HUES48 (cell line): ENCODE data around the gene EXOC4.

ENCODE experiments used
- H3K27ac ChIP-seq: one replicate; pipeline ENCODE4 v1.7.0; 2013; ENCODE audit warnings: low read depth, low read length, inconsistent platforms
- H3K27me3 ChIP-seq: 2 replicates; pipeline ENCODE4 v1.6.1; 2013; ENCODE audit warnings: mild to moderate bottlenecking, low read length; ENCODE audit not compliant: control insufficient read depth, insufficient read depth
- H3K36me3 ChIP-seq: 2 replicates; pipeline ENCODE4 v1.6.1; 2013; ENCODE audit warnings: low read length; ENCODE audit not compliant: control insufficient read depth, insufficient read depth
- H3K4me1 ChIP-seq: 2 replicates; pipeline ENCODE4 v1.6.1; 2013; ENCODE audit warnings: mild to moderate bottlenecking, low read length; ENCODE audit not compliant: control insufficient read depth, insufficient read depth
- H3K4me3 ChIP-seq: 2 replicates; pipeline ENCODE4 v1.5.1; 2013; ENCODE audit warnings: mild to moderate bottlenecking, low read depth, low read length
- H3K9ac ChIP-seq: 2 replicates; pipeline ENCODE4 v1.6.1; 2013; ENCODE audit warnings: mild to moderate bottlenecking, low read depth, low read length, moderate library complexity
- H3K9me3 ChIP-seq: 2 replicates; pipeline ENCODE4 v1.6.1; 2013; ENCODE audit warnings: low read length; ENCODE audit not compliant: control insufficient read depth, insufficient read depth

Gene EXOC4

GRCh38 chr7:133668296-133669060, 415.6 kb downstream of the EXOC4 start:
- H3K4me1 ChIP-seq, result peaks cover 7% of the 10 kb centered on the region; the same call in 1 of the 2 replicates
- no peaks in the 10 kb centered on the region for H3K9me3 ChIP-seq
- no peaks in the 10 kb centered on the region for H3K27me3 ChIP-seq
- no peak overlapping the region for H3K27ac ChIP-seq
- H3K36me3 ChIP-seq, result no peaks in the 10 kb centered on the region
- no peak overlapping the region for H3K4me3 ChIP-seq
- H3K9ac ChIP-seq, result no peak overlapping the region

DNA sequence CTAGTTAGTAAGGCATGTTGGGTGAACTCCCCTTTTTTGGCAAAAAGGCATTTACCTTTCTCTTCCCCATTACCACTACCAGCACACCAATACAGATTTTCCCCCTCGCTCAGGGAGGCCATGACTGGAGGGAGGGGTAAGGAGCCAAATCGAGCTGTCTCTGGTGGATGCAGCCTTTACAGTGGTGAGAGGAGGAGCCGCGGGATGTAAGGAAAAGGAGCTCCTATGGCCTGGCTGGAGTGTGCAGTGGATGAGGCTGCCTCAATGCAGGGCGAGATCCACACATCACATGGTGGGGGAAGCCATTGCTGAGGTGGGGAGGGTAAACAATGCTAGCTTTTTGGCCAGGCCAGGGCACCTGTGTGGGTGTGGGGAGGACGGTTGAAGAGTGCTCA, 416.2 kb downstream of the EXOC4 start:
- Histone ChIP-seq H3K27me3 (no peaks in the 10 kb centered on the region), H3K9ac (no peak overlapping the region), H3K9me3 (no peaks in the 10 kb centered on the region), H3K4me3 (no peak overlapping the region), H3K27ac (no peak overlapping the region), H3K36me3 (no peaks in the 10 kb centered on the region), H3K4me1 (peaks cover 9% of the 10 kb centered on the region; the same call in 1 of the 2 replicates)

DNA sequence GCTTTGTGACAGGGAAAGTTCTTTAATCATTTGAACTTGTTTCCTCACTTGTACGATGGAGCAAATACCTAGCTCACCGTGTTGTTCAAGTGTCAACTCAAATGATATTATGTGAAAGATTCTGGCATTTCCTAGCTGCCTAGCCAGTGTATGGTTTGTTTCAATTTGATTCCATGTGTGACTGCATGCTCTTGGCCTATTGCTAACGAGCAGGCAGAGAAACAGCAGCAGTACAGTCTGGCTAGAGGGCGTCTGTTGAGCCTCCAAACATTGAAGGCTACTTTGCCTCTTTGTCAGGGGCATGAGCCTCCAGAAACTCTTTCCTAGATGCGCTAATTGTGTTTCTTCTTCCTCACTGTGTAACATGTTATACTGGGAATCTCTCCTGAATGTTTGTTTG, 417.4 kb downstream of the EXOC4 start:
- no peak overlapping the region for H3K9ac ChIP-seq
- no peaks in the 10 kb centered on the region for H3K36me3 ChIP-seq
- no peak overlapping the region for H3K4me3 ChIP-seq
- no peaks in the 10 kb centered on the region for H3K27me3 ChIP-seq
- no peaks in the 10 kb centered on the region for H3K9me3 ChIP-seq
- H3K27ac ChIP-seq, result no peak overlapping the region
- H3K4me1 ChIP-seq, result 0 out of 2 replicates have a peak, but pooled peaks cover 4% of the 10 kb centered on the region

GRCh38 chr7:133672866-133673265, 420.0 kb downstream of the EXOC4 start:
- H3K9me3 ChIP-seq, result no peaks in the 10 kb centered on the region
- H3K27me3 ChIP-seq, result no peaks in the 10 kb centered on the region
- no peaks in the 10 kb centered on the region for H3K36me3 ChIP-seq
- H3K27ac ChIP-seq, result no peak overlapping the region
- no peak overlapping the region for H3K4me3 ChIP-seq
- H3K4me1 ChIP-seq, result peaks cover 7% of the 10 kb centered on the region; the same call in 1 of the 2 replicates
- no peak overlapping the region for H3K9ac ChIP-seq

DNA sequence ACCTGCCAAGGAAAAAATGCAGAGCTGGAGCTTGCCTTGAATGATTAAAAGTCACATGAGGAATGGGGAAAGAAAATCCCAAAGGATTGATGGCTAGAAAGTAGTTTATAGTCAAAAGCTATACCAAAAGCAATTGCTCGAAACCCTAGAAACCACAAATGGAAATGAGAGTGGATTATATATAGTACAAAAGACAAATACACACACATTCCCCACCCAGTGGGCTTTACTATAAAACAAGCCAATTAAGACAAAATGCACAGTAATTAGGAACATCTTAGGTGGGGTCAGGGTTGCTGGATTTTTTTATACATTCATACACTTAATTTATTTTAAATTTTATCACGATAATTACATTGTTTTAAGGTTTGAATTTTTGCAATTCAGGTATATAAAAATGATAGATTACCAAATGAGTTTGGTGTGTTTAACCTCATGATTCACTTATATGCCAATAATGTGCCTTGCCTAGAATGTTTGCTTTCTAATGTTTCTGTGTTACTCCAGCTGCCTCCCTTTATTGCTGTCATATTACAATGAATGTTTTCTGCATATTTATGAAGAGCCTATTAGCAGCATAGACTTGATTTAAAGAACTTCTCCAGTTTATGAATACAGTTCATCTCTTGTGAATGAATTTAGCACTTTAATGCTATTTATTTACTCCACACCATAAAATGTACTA, 421.3 kb downstream of the EXOC4 start:
- Histone ChIP-seq H3K27ac (no peak overlapping the region), H3K4me3 (no peak overlapping the region)

DNA sequence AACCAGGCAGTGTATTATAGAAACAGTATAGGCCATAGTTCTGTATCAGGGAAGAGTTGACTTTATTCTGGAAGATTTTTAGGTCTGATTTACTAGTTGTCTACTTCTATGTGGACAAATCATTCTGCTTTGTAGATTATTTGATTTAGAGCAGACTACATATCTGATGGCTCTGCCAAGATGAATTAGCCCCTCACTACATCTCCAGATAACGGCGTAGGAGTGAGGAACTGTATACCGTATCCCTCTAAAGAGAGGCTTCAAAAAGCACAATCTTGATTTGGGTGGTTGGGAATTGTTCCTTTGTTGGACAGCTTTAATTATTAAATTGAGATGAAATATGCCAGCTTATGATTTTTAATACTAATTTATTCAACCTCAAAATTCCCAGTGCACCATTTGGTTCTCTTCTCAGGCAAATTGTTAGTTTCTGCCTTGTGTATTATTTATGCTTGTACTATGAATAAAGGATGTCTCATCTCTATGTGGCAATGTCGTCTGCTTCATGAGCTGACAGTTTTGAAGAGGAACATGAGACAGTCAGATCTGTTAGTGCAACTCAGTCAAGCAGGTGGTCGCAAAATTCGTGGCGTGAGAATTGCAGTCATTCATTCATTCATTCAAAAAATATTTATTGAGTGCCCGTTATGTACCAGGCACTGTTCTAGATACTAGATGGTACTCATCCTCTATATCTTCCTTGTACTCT, 422.8 kb downstream of the EXOC4 start:
- no peaks in the 10 kb centered on the region for H3K9me3 ChIP-seq
- no peak overlapping the region for H3K27ac ChIP-seq
- no peaks in the 10 kb centered on the region for H3K36me3 ChIP-seq
- H3K4me1 ChIP-seq, result peaks cover 15% of the 10 kb centered on the region
- H3K9ac ChIP-seq, result no peak overlapping the region
- H3K4me3 ChIP-seq, result no peak overlapping the region
- no peaks in the 10 kb centered on the region for H3K27me3 ChIP-seq

More for the DNA sequence above, 421.3 kb downstream of the EXOC4 start:
- Histone ChIP-seq H3K36me3 (no peaks in the 10 kb centered on the region), H3K9ac (no peak overlapping the region), H3K9me3 (no peaks in the 10 kb centered on the region), H3K27me3 (no peaks in the 10 kb centered on the region), H3K4me1 (peaks cover 7% of the 10 kb centered on the region; the same call in 1 of the 2 replicates)

DNA sequence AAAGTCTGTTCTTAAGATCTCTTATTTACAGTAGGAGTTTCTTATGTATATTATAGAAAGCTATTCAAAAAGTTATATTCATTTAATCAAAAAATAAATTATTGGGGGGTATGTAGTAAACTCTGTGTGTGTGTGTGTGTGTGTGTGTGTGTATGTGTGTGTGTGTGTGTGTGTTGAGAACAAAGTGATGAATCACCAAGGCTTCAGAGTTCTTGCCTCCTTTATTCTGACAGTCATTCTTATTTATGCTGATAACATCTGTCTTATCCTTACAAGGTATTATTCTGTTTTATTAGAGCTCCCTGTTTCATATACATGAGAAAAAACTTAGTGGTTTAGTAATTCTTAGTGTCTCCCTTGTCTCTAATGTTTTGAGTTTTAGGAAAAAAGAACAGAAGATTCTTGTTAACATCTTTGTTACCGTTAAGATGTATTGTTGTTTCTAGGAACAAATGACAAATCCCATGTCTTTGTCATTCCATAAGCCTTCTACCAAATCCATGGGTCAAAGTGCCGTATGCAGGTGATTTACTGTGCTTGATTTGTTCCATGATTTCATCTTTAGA, 424.0 kb downstream of the EXOC4 start:
- no peak overlapping the region for H3K9ac ChIP-seq
- H3K27me3 ChIP-seq, result no peaks in the 10 kb centered on the region
- H3K4me1 ChIP-seq, result peaks cover 24% of the 10 kb centered on the region
- H3K9me3 ChIP-seq, result no peaks in the 10 kb centered on the region
- H3K27ac ChIP-seq, result no peak overlapping the region
- no peaks in the 10 kb centered on the region for H3K36me3 ChIP-seq
- H3K4me3 ChIP-seq, result no peak overlapping the region

DNA sequence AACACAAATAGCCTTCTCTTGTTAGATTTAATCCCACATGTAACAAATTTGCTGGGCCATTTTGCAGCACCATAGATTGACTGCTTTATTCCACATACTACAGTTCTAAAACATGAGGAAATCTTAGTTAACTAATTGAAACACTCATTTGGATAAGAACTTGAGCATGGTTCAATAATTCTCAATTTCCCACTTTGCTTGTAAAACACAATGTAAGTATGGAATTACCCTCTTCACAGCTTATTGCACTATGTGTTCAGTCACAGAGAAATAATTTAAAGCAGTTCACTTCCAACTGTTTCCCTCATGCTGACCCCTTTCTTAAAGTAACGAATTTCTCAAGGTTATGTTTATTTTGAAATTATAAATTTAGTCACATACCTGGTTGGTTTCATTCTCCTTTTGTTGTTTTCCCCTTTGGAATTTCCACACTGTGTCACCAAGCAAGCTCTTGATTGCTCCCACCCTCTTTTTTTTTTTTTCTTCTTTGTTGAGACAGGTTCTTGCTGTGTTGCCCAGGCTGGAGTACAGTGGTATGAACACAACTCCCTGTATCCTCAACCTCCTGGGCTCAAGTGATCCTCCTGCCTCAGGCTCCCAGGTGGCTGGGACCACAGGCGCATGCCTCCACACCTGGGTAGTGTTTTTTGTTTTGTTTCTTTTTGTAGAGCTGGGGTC, 425.4 kb downstream of the EXOC4 start:
- peaks cover 30% of the 10 kb centered on the region for H3K4me1 ChIP-seq
- H3K4me3 ChIP-seq, result no peak overlapping the region

DNA sequence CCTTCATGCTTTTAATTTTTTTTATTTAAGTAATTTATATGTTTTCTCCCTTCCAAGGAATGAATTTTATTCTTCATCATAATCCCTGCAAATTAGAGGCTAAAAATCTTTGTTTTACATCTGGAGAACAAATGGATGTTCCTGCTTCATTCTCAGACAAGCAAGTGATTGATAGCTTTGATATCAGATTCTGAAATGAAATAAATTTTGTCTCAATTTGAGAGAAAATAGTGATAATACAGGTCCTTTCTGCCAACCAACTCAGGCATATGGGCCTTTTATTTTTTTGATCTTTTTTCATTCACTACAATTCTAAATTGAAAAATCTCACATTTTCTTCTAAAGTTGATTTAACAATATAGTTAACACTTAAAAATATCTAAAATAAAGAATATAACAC, 427.1 kb downstream of the EXOC4 start:
- Histone ChIP-seq H3K9ac (no peak overlapping the region), H3K27ac (no peak overlapping the region), H3K9me3 (no peaks in the 10 kb centered on the region), H3K27me3 (no peaks in the 10 kb centered on the region), H3K36me3 (no peaks in the 10 kb centered on the region), H3K4me1 (peaks cover 26% of the 10 kb centered on the region), H3K4me3 (no peak overlapping the region)

More for the DNA sequence above, 425.4 kb downstream of the EXOC4 start:
- H3K27ac ChIP-seq, result no peak overlapping the region
- no peak overlapping the region for H3K9ac ChIP-seq
- H3K9me3 ChIP-seq, result no peaks in the 10 kb centered on the region
- no peaks in the 10 kb centered on the region for H3K36me3 ChIP-seq
- H3K27me3 ChIP-seq, result no peaks in the 10 kb centered on the region

- H3K9me3 ChIP-seq, result no peaks in the 10 kb centered on the region
- no peak overlapping the region for H3K9ac ChIP-seq
- H3K4me1 ChIP-seq, result peaks cover 26% of the 10 kb centered on the region
- no peaks in the 10 kb centered on the region for H3K27me3 ChIP-seq
- peak overlapping the region; percentile 59 for H3K27ac ChIP-seq
- no peaks in the 10 kb centered on the region for H3K36me3 ChIP-seq
- no peak overlapping the region for H3K4me3 ChIP-seq
Measured at GRCh38 chr7:133681529-133681928, 428.7 kb downstream of the EXOC4 start.
